PFSK-1 (cell line): Measurements from ENCODE around the gene DIS3L.

Experiments used
- FOXP2 ChIP-seq: optimal IDR thresholded peaks from 2 replicates; pipeline ENCODE3; 2011; ENCODE audit warnings: borderline replicate concordance, control low read depth, inconsistent platforms; ENCODE audit not compliant: insufficient read depth; ENCODE audit errors: extremely low read length, extremely low read depth
- POLR2AphosphoS5 ChIP-seq: IDR thresholded peaks from 2 replicates; pipeline ENCODE4 v1.6.1; 2012; ENCODE audit warnings: low read depth, mild to moderate bottlenecking, control low read depth, low read length, moderate library complexity
- REST ChIP-seq, 2 experiments: IDR thresholded peaks; 2 replicates each; pipeline versions ENCODE4 v1.6.1 to v1.8.0; 2011 to 2012; ENCODE audit warnings: low read depth in 2 of 2, low read length in 2 of 2, control low read depth in 1 of 2, inconsistent platforms in 1 of 2, mild to moderate bottlenecking in 1 of 2, moderate library complexity in 1 of 2; ENCODE audit not compliant: insufficient read depth in 1 of 2
- SIN3A ChIP-seq: IDR thresholded peaks from 2 replicates; pipeline ENCODE4 v1.6.1; 2012; ENCODE audit warnings: mild to moderate bottlenecking, low read length, moderate library complexity, borderline replicate concordance; ENCODE audit not compliant: insufficient read depth
- TAF1 ChIP-seq: IDR thresholded peaks from 2 replicates; pipeline ENCODE4 v1.6.1; 2012; ENCODE audit warnings: low read length, control low read depth, borderline replicate concordance; ENCODE audit not compliant: insufficient read depth

The DIS3L gene

GRCh38 chr15:66369773-66370651, 76.6 kb downstream of the DIS3L start:
- no peak; the same call in 1 of the 2 replicates for TF ChIP-seq POLR2AphosphoS5
- TF ChIP-seq FOXP2: no peak
- peak; percentile 79; the same call in 1 of the 2 replicates for TF ChIP-seq SIN3A
- no peak; the same call in 1 of the 2 replicates for TF ChIP-seq TAF1
- peak in 1 of 2 experiments; percentile 45; a peak in 1 of 4 replicates for TF ChIP-seq REST (IDR thresholded peaks at IDR 0.05; ENCODE audit: insufficient read depth in 1 of 2, low read depth in 2 of 2, low read length in 2 of 2)

- TF ChIP-seq SIN3A (no peak), POLR2AphosphoS5 (no peak)
These were observed 80.8 kb downstream of the DIS3L start for GRCh38 chr15:66374179-66374578.

GRCh38 chr15:66378814-66379430, 85.6 kb downstream of the DIS3L start:
- TF ChIP-seq REST (IDR thresholded peaks at IDR 0.05; ENCODE audit: insufficient read depth in 1 of 2, low read depth in 2 of 2, low read length in 2 of 2): no peak
- TF ChIP-seq POLR2AphosphoS5: no peak
- TF ChIP-seq SIN3A: no peak
- no peak for TF ChIP-seq FOXP2
- TF ChIP-seq TAF1: no peak
